ENCODE measurements around the gene SEPTIN6.

- TF ChIP-seq CTCF (IDR thresholded peaks at IDR 0.05) (no peak), POLR2A (IDR thresholded peaks at IDR 0.05) (no peak)
Measured at GRCh38 chrX:119654112-119654531, 38.8 kb downstream of the SEPTIN6 start.

Measured in upper lobe of left lung (tissue), 4 donors.